GM19238 (cell line): ENCODE measurements around the gene RPRD2.
A peak's percentile ranks its signal among the peaks of the same experiment; 100 is the strongest.
"Not testable (repeated sequence)": the region's sequence is repeated elsewhere in the genome, so short reads cannot be mapped to it uniquely, and the experiment has no call there.

Source experiments
- DNase-seq: peaks from one replicate; pipeline ENCODE4 v3.0.0; 2011; ENCODE audit warnings: low spot score; ENCODE audit not compliant: insufficient read length

RPRD2 gene

GRCh38 chr1:150388241-150388640, 24.3 kb downstream of the RPRD2 start:
- DNase-seq: no peak

GRCh38 chr1:150389650-150390049, 25.7 kb downstream of the RPRD2 start:
- DNase-seq: no peak

GRCh38 chr1:150392627-150393026, 28.7 kb downstream of the RPRD2 start:
- DNase-seq: no peak

GRCh38 chr1:150395115-150395514, 31.2 kb downstream of the RPRD2 start:
- DNase-seq: not testable (repeated sequence)

- no peak for DNase-seq
Observed at GRCh38 chr1:150397392-150398032, 33.6 kb downstream of the RPRD2 start.

GRCh38 chr1:150404465-150404864, 40.5 kb downstream of the RPRD2 start:
- DNase-seq: no peak

- DNase-seq: no peak
Observed at GRCh38 chr1:150405660-150406059, 41.7 kb downstream of the RPRD2 start.

GRCh38 chr1:150406483-150406882, 42.5 kb downstream of the RPRD2 start:
- DNase-seq: no peak

- no peak for DNase-seq
Observed at GRCh38 chr1:150407330-150407729, 43.4 kb downstream of the RPRD2 start.

- DNase-seq: no peak
Observed at GRCh38 chr1:150408800-150409199, 44.9 kb downstream of the RPRD2 start.

- DNase-seq: no peak
Observed at GRCh38 chr1:150409504-150410362, 45.8 kb downstream of the RPRD2 start.

GRCh38 chr1:150410582-150411101, 46.7 kb downstream of the RPRD2 start:
- no peak for DNase-seq

GRCh38 chr1:150414592-150414991, 50.6 kb downstream of the RPRD2 start:
- no peak for DNase-seq

- DNase-seq: no peak
Observed at GRCh38 chr1:150415800-150416199, 51.9 kb downstream of the RPRD2 start.

GRCh38 chr1:150420560-150421265, 56.8 kb downstream of the RPRD2 start:
- no peak for DNase-seq

GRCh38 chr1:150422541-150422940, 58.6 kb downstream of the RPRD2 start:
- no peak for DNase-seq

- no peak for DNase-seq
Observed at GRCh38 chr1:150429805-150430204, 65.9 kb downstream of the RPRD2 start.

- no peak for DNase-seq
Observed at GRCh38 chr1:150441121-150441520, 77.2 kb downstream of the RPRD2 start.

GRCh38 chr1:150444232-150444631, 80.3 kb downstream of the RPRD2 start:
- DNase-seq: no peak

GRCh38 chr1:150456146-150456647, 92.2 kb downstream of the RPRD2 start:
- DNase-seq: no peak

- DNase-seq: peak; percentile 58
Observed at GRCh38 chr1:150464422-150464826, 100.5 kb downstream of the RPRD2 start.

- no peak for DNase-seq
Observed at GRCh38 chr1:150466964-150467363, 103.0 kb downstream of the RPRD2 start.
